NCI-H460 (cell line): ENCODE results near the gene EVA1B. TPM values are rescaled to one million over a fixed set of nuclear protein-coding genes. Genes with fewer than 3 reads are reported as not detected.

Source experiments
- DNase-seq: peaks from one replicate; pipeline ENCODE4 v3.0.0-alpha.2; 2016; ENCODE audit warnings: low read depth; ENCODE audit errors: extremely low read depth
- total RNA-seq: library from RNA; depleted of rRNA; stranded (reverse); fragments of >200 nt; shearing (Covaris generic); gene quantifications from 2 replicates; pipeline ENCODE4 v1.2.3, GENCODE V29; 2014

The EVA1B gene
- total RNA-seq, 1 experiment from 2014 or later: 1.6 TPM

- no peak for DNase-seq
Measured at GRCh38 chr1:36349241-36349671, 25.8 kb upstream of the EVA1B start.

- DNase-seq: no peak
Measured at GRCh38 chr1:36346741-36347370, 23.4 kb upstream of the EVA1B start.

GRCh38 chr1:36345353-36345752 lies 21.9 kb upstream of the EVA1B start:
- no peak for DNase-seq

- DNase-seq: no peak
Measured at GRCh38 chr1:36344395-36344680, 20.9 kb upstream of the EVA1B start.

- DNase-seq: no peak
Measured at GRCh38 chr1:36343651-36344394, 20.4 kb upstream of the EVA1B start.

GRCh38 chr1:36342426-36343185 lies 19.2 kb upstream of the EVA1B start:
- DNase-seq: peak; percentile 30

- no peak for DNase-seq
Measured at GRCh38 chr1:36341626-36342320, 18.3 kb upstream of the EVA1B start.

- no peak for DNase-seq
Measured at GRCh38 chr1:36339615-36340014, 16.2 kb upstream of the EVA1B start.

GRCh38 chr1:36339215-36339614 lies 15.8 kb upstream of the EVA1B start:
- DNase-seq: no peak

- no peak for DNase-seq
Measured at GRCh38 chr1:36337830-36338229, 14.4 kb upstream of the EVA1B start.

GRCh38 chr1:36330940-36331339 lies 7.5 kb upstream of the EVA1B start:
- no peak for DNase-seq

- DNase-seq: no peak
Measured at GRCh38 chr1:36329817-36330216, 6.4 kb upstream of the EVA1B start.

- no peak for DNase-seq
Measured at GRCh38 chr1:36328713-36329112, 5.3 kb upstream of the EVA1B start.

- DNase-seq: no peak
Measured at GRCh38 chr1:36328088-36328480, 4.6 kb upstream of the EVA1B start.

- DNase-seq: no peak
Measured at GRCh38 chr1:36327421-36328087, 4.1 kb upstream of the EVA1B start.

- no peak for DNase-seq
Measured at GRCh38 chr1:36326499-36326898, 3.1 kb upstream of the EVA1B start.

GRCh38 chr1:36324353-36324703 lies 883 bp upstream of the EVA1B start:
- no peak for DNase-seq

- no peak for DNase-seq
Measured at GRCh38 chr1:36322786-36323635, 434 bp downstream of the EVA1B start.

- no peak for DNase-seq
Measured at GRCh38 chr1:36322041-36322785, 1.2 kb downstream of the EVA1B start.
